A673 (cell line): ENCODE results near the gene ATP6V1D. TPM values are rescaled to one million over a fixed set of nuclear protein-coding genes. Genes with fewer than 3 reads are reported as not detected.

ENCODE experiments used
- BruUV-seq: library from RNA; stranded (reverse); fragments of 400-500 nt; replicated peaks from 2 replicates; lab custom pipeline; 2021; lab: Mats Ljungman, UMichigan
- CTCF ChIA-PET: fragments of 300-600 bp; sonication (Branson Sonifier 250); formaldehyde crosslinking; loops from one replicate; lab custom pipeline; 2022; ENCODE audit warnings: antibody characterized with exemption; lab: Charles Lee
- POLR2A ChIA-PET: fragments of 300-600 bp; sonication (Branson Sonifier 250); formaldehyde crosslinking; loops from one replicate; lab custom pipeline; 2022; ENCODE audit warnings: antibody characterized with exemption; ENCODE audit not compliant: low non-redundant PET; lab: Charles Lee
- DNase-seq: peaks from one replicate; pipeline ENCODE4 v3.0.0-alpha.2; 2015; ENCODE audit warnings: low spot score
- H3K27ac ChIP-seq: fragments of 200-600 bp; sonication (generic); 2 replicates; pipeline ENCODE4 v1.5.1; 2016; ENCODE audit warnings: mixed run types, low read depth, mild to moderate bottlenecking, mixed read lengths, antibody characterized with exemption, low read length; ENCODE audit not compliant: poor library complexity, severe bottlenecking
- H3K27me3 ChIP-seq: fragments of 200-600 bp; sonication (generic); replicated peaks from 2 replicates; pipeline ENCODE4 v1.6.1; 2017; ENCODE audit warnings: mixed run types, low read depth, mild to moderate bottlenecking, mixed read lengths, antibody characterized with exemption, low read length; ENCODE audit not compliant: insufficient read depth, poor library complexity
- H3K36me3 ChIP-seq: fragments of 200-600 bp; sonication (generic); 2 replicates; pipeline ENCODE4 v1.6.1; 2016; ENCODE audit warnings: mixed run types, mild to moderate bottlenecking, mixed read lengths, antibody characterized with exemption, low read length; ENCODE audit not compliant: insufficient read depth, poor library complexity, severe bottlenecking
- H3K4me1 ChIP-seq: fragments of 200-600 bp; sonication (generic); 2 replicates; pipeline ENCODE4 v1.6.1; 2017; ENCODE audit warnings: mixed run types, mild to moderate bottlenecking, mixed read lengths, antibody characterized with exemption, low read length; ENCODE audit not compliant: insufficient read depth, poor library complexity, severe bottlenecking
- H3K4me3 ChIP-seq: fragments of 200-600 bp; sonication (generic); 2 replicates; pipeline ENCODE4 v1.5.1; 2016; ENCODE audit warnings: low read depth, mixed run types, mild to moderate bottlenecking, mixed read lengths, low read length; ENCODE audit not compliant: poor library complexity, severe bottlenecking
- H3K9me3 ChIP-seq: fragments of 200-600 bp; sonication (generic); 2 replicates; pipeline ENCODE4 v1.6.1; 2016; ENCODE audit warnings: mixed run types, low read depth, mild to moderate bottlenecking, mixed read lengths, antibody characterized with exemption, low read length; ENCODE audit not compliant: poor library complexity, severe bottlenecking
- EZH2 ChIP-seq: fragments of 200-600 bp; sonication (generic); IDR thresholded peaks from 2 replicates; pipeline ENCODE4 v1.6.1; 2017; ENCODE audit warnings: borderline replicate concordance, low read depth, mild to moderate bottlenecking, mixed read lengths, antibody characterized with exemption, low read length; ENCODE audit not compliant: poor library complexity, severe bottlenecking
- intact Hi-C: fragments of 100-400 bp; cut with micrococcal nuclease; formaldehyde crosslinking; loops from one replicate; pipeline ENCODE4 v1.10.0; 2022; ENCODE audit not compliant: unreplicated experiment
- total RNA-seq: library from RNA; stranded (reverse); gene quantifications from 2 replicates; pipeline ENCODE4 v1.2.3, GENCODE V29; 2021
- TF ChIP-seq, protein P1 (sequence below): fragments of 300-800, 200-600 bp; sonication (generic); conservative IDR thresholded peaks from 2 replicates; pipeline ENCODE4 v1.5.1; 2017; ENCODE audit warnings: low read depth, mild to moderate bottlenecking, antibody characterized with exemption, low read length, moderate library complexity, mixed read lengths

ATP6V1D gene
- total RNA-seq, 1 experiment from 2014 or later: 122 TPM

DNA sequence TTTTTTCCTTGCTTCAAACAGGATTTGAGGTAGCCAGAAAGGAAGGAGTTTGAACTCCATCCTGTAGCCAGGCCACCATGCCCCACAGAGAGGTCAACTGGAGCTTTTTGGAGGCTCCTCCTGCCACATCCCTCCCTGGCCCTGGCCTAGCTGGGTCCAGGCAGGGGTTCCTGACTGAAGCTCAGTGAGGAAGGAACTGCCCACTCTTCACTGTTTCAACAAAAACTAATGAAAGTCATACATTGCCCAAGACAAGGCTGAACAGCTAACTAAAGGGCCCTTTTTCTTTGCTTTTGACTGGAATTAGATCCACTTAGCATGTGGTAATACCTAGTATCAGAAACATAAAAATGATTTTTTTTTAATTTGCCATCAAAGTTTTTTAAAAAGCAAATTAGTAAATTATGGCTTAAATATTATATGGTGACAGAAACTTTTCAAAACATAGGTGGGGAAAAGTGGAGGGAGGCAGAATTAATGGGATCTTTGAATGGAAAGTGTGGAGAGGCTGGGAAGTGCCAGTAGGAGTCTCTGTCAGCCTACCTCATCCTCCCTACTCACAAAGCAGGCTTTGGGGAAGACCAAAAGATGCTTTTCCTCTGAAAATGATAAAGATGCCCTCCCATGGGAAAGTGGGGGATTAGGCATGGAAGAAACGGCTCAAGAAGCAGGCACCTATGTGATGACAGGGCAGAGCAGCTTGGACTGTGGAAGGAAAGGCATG is 30.4 kb upstream of the ATP6V1D start:
- Histone ChIP-seq H3K4me1 (no peaks in the 10 kb centered on the region), H3K4me3 (no peak overlapping the region), H3K27ac (no peak overlapping the region), H3K9me3 (no peaks in the 10 kb centered on the region), H3K36me3 (peaks cover 20% of the 10 kb centered on the region), H3K27me3 (no peaks in the 10 kb centered on the region)
- ChIA-PET CTCF (no interaction called here), POLR2A (interaction anchor here (0.7 kb wide), 1 partner anchor 8 kb away, joined by 3 read pairs; no protein-coding TSS in a partner anchor)
- intact Hi-C loops: no loop called here
- TF ChIP-seq, protein P1, sequence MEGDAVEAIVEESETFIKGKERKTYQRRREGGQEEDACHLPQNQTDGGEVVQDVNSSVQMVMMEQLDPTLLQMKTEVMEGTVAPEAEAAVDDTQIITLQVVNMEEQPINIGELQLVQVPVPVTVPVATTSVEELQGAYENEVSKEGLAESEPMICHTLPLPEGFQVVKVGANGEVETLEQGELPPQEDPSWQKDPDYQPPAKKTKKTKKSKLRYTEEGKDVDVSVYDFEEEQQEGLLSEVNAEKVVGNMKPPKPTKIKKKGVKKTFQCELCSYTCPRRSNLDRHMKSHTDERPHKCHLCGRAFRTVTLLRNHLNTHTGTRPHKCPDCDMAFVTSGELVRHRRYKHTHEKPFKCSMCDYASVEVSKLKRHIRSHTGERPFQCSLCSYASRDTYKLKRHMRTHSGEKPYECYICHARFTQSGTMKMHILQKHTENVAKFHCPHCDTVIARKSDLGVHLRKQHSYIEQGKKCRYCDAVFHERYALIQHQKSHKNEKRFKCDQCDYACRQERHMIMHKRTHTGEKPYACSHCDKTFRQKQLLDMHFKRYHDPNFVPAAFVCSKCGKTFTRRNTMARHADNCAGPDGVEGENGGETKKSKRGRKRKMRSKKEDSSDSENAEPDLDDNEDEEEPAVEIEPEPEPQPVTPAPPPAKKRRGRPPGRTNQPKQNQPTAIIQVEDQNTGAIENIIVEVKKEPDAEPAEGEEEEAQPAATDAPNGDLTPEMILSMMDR: no peak
- no peak for TF ChIP-seq EZH2
- no peak for DNase-seq
- no TSS peak for BruUV-seq

DNA sequence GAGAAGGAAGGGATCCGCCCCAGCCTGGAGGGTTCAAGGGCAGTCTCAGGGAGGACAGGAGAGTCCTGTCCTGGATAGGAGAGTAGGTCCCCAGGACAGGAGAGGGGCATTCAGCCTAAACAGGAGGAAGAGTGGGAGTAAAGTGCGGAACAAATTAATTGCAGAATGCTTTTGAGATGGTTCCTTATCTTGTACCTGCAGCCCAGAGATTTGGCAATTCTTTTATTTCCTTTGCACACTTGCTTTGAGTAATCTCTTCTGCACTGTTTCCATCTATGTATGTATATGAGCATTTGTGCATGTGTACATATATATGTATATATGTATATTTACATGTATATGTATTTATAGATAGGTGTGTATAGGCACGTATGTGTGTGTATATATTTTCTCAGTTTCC is 29.7 kb upstream of the ATP6V1D start:
- intact Hi-C loops: no loop called here
- ChIA-PET POLR2A (interaction anchor here (0.7 kb wide), 1 partner anchor 9 kb away, joined by 3 read pairs; no protein-coding TSS in a partner anchor), CTCF (no interaction called here)

DNA sequence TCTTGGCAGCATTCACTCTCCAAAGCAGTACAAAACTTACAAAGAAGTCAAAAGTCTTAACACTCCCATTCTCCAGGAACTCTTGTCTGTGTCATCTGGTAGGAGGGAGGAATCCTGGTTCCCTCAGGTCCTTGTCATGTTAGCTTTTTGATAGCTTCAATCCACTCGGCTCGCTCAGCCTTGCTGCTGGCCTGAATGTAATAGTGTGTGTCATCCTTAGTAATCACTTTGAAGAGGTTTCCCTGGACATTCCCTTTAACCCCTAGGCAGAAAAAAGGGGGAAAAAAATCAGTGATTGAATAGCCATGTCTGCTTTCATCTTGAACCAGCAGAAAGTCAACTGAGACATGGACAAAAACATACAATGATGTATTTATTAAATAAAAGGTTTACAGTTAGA is 27.6 kb upstream of the ATP6V1D start:
- peaks cover 48% of the 10 kb centered on the region for H3K36me3 ChIP-seq
- POLR2A ChIA-PET: no interaction called here
- no TSS peak for BruUV-seq

More for the DNA sequence above, 29.7 kb upstream of the ATP6V1D start:
- TF ChIP-seq EZH2: no peak
- TF ChIP-seq, protein P1: no peak
- BruUV-seq: no TSS peak
- Histone ChIP-seq H3K27ac (no peak overlapping the region), H3K4me1 (no peaks in the 10 kb centered on the region), H3K27me3 (no peaks in the 10 kb centered on the region), H3K9me3 (no peaks in the 10 kb centered on the region), H3K4me3 (no peak overlapping the region), H3K36me3 (peaks cover 27% of the 10 kb centered on the region)
- no peak for DNase-seq

More for the DNA sequence above, 27.6 kb upstream of the ATP6V1D start:
- TF ChIP-seq, protein P1: no peak
- TF ChIP-seq EZH2: no peak
- DNase-seq: no peak
- no peak overlapping the region for H3K27ac ChIP-seq
- H3K4me1 ChIP-seq: no peaks in the 10 kb centered on the region
- no peaks in the 10 kb centered on the region for H3K9me3 ChIP-seq
- no peaks in the 10 kb centered on the region for H3K27me3 ChIP-seq
- intact Hi-C loops: no loop called here
- CTCF ChIA-PET: no interaction called here
- H3K4me3 ChIP-seq: no peak overlapping the region
